Stomach (tissue), 9 donors: ENCODE data around the gene IL20RA. TPM values are rescaled to one million over a fixed set of nuclear protein-coding genes. Genes with fewer than 3 reads are reported as not detected.

Source experiments
- DNase-seq, 2 donors: peaks; one replicate each; pipeline versions ENCODE4 v3.0.0 to v3.0.0-alpha.2; 2013 to 2019
- H3K27ac ChIP-seq, 5 donors: fragments of 200-600 bp in 4 of 5; sonication (generic) in 4 of 5; one replicate each; pipeline ENCODE4 v1.5.1; 2013 to 2019; ENCODE audit warnings: mild to moderate bottlenecking in 1 of 5, moderate library complexity in 1 of 5
- H3K27me3 ChIP-seq, 3 donors: fragments of 200-600 bp; sonication (generic); one replicate each; pipeline ENCODE4 v1.5.1; 2017 to 2019; ENCODE audit warnings: mixed run types in 1 of 3
- H3K36me3 ChIP-seq, 4 donors: fragments of 200-600 bp; sonication (generic); 1 replicate in 3 of 4; 2 replicates in 1 of 4; pipeline ENCODE4 v1.5.1; 2016 to 2019
- H3K4me1 ChIP-seq, 4 donors: fragments of 200-600 bp; sonication (generic); one replicate each; pipeline ENCODE4 v1.5.1; 2016 to 2019
- H3K4me3 ChIP-seq, 4 donors: fragments of 200-600 bp; sonication (generic) in 3 of 4; one replicate each; pipeline ENCODE4 v1.5.1; 2016 to 2019; ENCODE audit warnings: mild to moderate bottlenecking in 1 of 4
- H3K9me3 ChIP-seq, 4 donors: fragments of 200-600 bp; sonication (generic); one replicate each; pipeline ENCODE4 v1.5.1; 2016 to 2019
- EP300 ChIP-seq: sonication (generic); formaldehyde crosslinking; IDR thresholded peaks from one replicate; pipeline ENCODE4 v1.6.1; 2017; ENCODE audit warnings: antibody characterized with exemption
- POLR2A ChIP-seq, 4 donors: fragments of 450-650 bp; IDR thresholded peaks; one replicate each; pipeline ENCODE4 v1.6.1; 2016; ENCODE audit warnings: antibody characterized with exemption in 4 of 4, control low read depth in 2 of 4, mild to moderate bottlenecking in 1 of 4, moderate library complexity in 1 of 4
- POLR2AphosphoS5 ChIP-seq, 3 donors: sonication (generic); formaldehyde crosslinking; IDR thresholded peaks; one replicate each; pipeline ENCODE4 v1.6.1; 2016; ENCODE audit warnings: antibody characterized with exemption in 3 of 3
- WGBS, 5 donors: extraction: QIAGEN DNeasy Blood & Tissue Kit in 3 of 5; methylation state at CpG; one replicate each; pipeline versions ENCODE4 v1.1.5 to v1.1.7; 2013 to 2018; 5-methylcytosine and 5-hydroxymethylcytosine counted together
- intact Hi-C: fragments of 100-400 bp; cut with DNase I; formaldehyde crosslinking; loops from one replicate; pipeline ENCODE4 v1.15.1; 2023; ENCODE audit warnings: low total_unique reads
- polyA plus RNA-seq, 3 donors: library from polyadenylated mRNA; stranded (reverse); fragments of 200-250 nt; gene quantifications; one replicate each; pipeline ENCODE4 v1.2.3, GENCODE V29; 2013
- total RNA-seq, 5 donors: library from RNA; depleted of rRNA; stranded (reverse); fragments of >200 nt; gene quantifications; one replicate each; pipeline versions ENCODE4 v1.1.0 to v1.2.3, GENCODE V29; 2014 to 2016
- TF ChIP-seq, protein P1 (sequence below), 7 experiments: fragments of 450-650 bp in 4 of 7; fragments of 200-600 bp in 3 of 7; sonication (generic) in 3 of 7; IDR thresholded peaks; one replicate each; pipeline ENCODE4 v1.5.1; 2016 to 2019; ENCODE audit warnings: antibody characterized with exemption in 7 of 7, control low read depth in 2 of 7, mild to moderate bottlenecking in 1 of 7
- donor health status: healthy with polysubstance abuse.
- donor health status: Bipolar disorder and iron deficiency.
- donor health status: healthy.

Gene IL20RA
- total and polyA plus RNA-seq, 8 donors: 0.45 to 38.5 (median 7.0) TPM

DNA sequence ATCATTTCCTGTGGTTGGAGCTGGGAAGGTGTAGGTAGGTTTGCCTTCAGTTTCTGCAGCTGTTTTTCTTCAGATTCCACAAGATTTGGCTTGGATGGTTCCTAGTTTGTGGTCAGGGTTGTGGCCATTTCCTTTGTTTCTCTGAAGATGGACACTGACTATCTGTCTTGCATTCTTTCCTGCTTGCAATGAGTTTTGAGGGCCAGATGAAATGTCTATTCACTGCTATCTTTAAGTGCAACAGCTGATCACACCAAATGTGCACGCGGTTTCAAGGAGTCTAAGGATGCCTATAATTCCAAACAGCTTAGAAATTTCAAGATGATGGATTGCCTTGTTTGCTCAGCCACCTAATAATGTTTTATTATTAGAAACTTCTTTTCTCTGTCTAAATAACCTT is 28.4 kb downstream of the IL20RA start:
- H3K36me3 ChIP-seq: no peaks in the 10 kb centered on the region
- H3K4me3 ChIP-seq: no peak overlapping the region
- DNase-seq: no peak
- TF ChIP-seq POLR2A (IDR thresholded peaks at IDR 0.05) (no peak), POLR2AphosphoS5 (IDR thresholded peaks at IDR 0.05) (no peak), EP300 (no peak)
- TF ChIP-seq, protein P1, sequence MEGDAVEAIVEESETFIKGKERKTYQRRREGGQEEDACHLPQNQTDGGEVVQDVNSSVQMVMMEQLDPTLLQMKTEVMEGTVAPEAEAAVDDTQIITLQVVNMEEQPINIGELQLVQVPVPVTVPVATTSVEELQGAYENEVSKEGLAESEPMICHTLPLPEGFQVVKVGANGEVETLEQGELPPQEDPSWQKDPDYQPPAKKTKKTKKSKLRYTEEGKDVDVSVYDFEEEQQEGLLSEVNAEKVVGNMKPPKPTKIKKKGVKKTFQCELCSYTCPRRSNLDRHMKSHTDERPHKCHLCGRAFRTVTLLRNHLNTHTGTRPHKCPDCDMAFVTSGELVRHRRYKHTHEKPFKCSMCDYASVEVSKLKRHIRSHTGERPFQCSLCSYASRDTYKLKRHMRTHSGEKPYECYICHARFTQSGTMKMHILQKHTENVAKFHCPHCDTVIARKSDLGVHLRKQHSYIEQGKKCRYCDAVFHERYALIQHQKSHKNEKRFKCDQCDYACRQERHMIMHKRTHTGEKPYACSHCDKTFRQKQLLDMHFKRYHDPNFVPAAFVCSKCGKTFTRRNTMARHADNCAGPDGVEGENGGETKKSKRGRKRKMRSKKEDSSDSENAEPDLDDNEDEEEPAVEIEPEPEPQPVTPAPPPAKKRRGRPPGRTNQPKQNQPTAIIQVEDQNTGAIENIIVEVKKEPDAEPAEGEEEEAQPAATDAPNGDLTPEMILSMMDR (IDR thresholded peaks at IDR 0.05): no peak
- no peak overlapping the region for H3K27ac ChIP-seq
- H3K27me3 ChIP-seq: no peaks in the 10 kb centered on the region
- intact Hi-C loops: no loop called here
- no peaks in the 10 kb centered on the region for H3K9me3 ChIP-seq
- peaks cover 0 to 4% (median 0%) of the 10 kb centered on the region in 4 donors for H3K4me1 ChIP-seq
- 44 to 69% (median 52%) methylated on average over 2 of the region's 2 CpGs for WGBS, 5 donors

DNA sequence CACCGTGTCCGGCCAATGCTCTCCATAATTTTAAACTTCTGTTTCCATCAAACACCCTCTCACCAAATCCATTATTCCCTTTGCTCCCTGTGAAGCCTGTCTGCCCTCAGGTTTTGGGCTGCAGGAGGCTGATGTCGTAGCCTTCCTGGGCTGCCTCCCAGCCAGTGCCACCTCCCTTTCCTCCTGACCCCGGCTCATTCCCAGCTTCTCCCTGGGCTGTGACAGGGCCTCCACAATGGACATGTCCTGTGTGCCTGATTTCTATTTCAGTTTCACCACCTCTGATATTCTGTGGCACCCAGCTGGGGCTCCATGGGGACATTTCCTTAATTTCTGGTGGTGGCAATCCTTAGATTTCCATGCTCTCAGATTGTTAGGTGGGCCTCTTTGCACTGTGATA is 28.8 kb downstream of the IL20RA start:
- Histone ChIP-seq H3K4me3 (no peak overlapping the region), H3K36me3 (no peaks in the 10 kb centered on the region), H3K27me3 (no peaks in the 10 kb centered on the region), H3K4me1 (peaks cover 0 to 4% (median 0%) of the 10 kb centered on the region in 4 donors), H3K9me3 (no peaks in the 10 kb centered on the region), H3K27ac (no peak overlapping the region)
- TF ChIP-seq POLR2A (IDR thresholded peaks at IDR 0.05) (no peak), EP300 (no peak), POLR2AphosphoS5 (IDR thresholded peaks at IDR 0.05) (no peak)
- TF ChIP-seq, protein P1 (IDR thresholded peaks at IDR 0.05): no peak
- no peak for DNase-seq
- WGBS, 5 donors: 68 to 74% (median 70%) methylated on average over 4 of the region's 4 CpGs
- intact Hi-C loops: no loop called here

DNA sequence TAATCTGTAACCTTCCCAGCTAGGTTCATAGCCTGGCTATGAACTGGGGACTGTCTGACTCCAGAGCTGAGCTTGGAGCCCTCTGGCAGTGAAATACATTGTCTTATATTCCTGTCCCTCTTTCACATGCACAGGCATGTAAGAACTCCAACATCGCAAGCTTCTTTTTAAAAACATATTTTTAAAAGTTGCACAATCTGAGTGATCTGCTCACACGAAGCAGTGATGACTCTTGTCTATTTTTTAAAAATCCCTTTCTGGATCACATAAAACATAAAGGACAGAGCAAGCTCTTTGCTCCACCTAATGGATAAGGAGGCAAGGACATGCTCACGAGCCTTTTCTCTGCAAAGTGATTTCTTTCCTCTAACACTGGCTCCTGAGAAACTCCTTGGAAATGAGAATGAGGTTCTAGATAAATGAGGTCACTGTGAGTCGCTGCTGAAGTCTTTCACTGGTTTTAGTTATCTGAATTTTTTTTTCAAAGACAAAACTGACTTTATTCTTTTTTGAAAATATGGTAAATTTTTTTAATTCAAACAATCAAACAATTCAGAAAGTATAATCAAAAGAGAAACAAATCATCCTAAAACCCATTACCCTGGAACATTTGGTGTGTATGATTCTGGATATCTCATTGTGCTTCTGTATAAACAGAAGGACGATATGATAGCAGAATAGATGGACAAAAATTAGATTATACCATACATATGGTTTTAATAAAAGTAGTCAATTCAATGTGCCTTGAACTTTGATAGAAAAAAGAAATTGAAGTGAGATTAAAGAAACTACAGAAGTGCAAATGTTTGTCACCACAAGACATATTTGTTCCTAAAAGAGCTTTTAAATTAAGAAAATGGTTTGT is 30.8 kb downstream of the IL20RA start:
- Histone ChIP-seq H3K27ac (no peak overlapping the region), H3K4me3 (no peak overlapping the region), H3K27me3 (no peaks in the 10 kb centered on the region), H3K9me3 (no peaks in the 10 kb centered on the region), H3K36me3 (no peaks in the 10 kb centered on the region), H3K4me1 (peaks cover 0 to 4% (median 0%) of the 10 kb centered on the region in 4 donors)
- intact Hi-C loops: no loop called here
- peak in 1 of 2 donors; percentile 71 for DNase-seq
- whole genome bisulfite sequencing, 5 donors: 24 to 31% (median 28%) methylated on average over 5 of the region's 5 CpGs
- no peak for TF ChIP-seq POLR2AphosphoS5 (IDR thresholded peaks at IDR 0.05)
- TF ChIP-seq, protein P1 (IDR thresholded peaks at IDR 0.05): peak in 5 of 7 experiments; percentile 24 to 54 (median 40)

DNA sequence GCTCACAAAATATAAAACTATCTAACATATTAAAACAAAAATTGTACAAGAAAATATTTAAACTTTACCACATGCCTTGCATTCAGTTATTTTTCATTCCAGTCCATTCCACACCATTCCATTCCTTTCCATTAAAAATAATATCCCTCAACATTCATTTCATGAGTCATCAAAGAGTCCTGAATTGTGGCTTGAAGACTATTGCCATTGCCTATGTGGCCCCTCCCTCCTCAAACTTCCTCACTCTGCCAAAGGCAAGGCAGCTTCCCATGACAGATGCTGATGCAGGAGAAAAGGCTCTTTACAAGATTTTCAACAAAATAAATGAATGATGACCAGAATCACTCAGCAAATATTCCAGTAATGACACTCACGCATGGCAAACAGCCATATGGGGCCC is 31.7 kb downstream of the IL20RA start:
- WGBS, 5 donors: 83 to 93% (median 88%) methylated on average over 1 of the region's 1 CpG
- peaks cover 0 to 7% (median 5%) of the 10 kb centered on the region in 4 donors for H3K36me3 ChIP-seq
- H3K27me3 ChIP-seq: no peaks in the 10 kb centered on the region
- no peak for TF ChIP-seq POLR2A (IDR thresholded peaks at IDR 0.05)
- no peak for TF ChIP-seq EP300
- TF ChIP-seq, protein P1 (IDR thresholded peaks at IDR 0.05): no peak
- TF ChIP-seq POLR2AphosphoS5 (IDR thresholded peaks at IDR 0.05): no peak
- intact Hi-C loops: no loop called here
- no peak overlapping the region for H3K27ac ChIP-seq
- H3K4me3 ChIP-seq: no peak overlapping the region
- H3K4me1 ChIP-seq: peaks cover 0 to 4% (median 0%) of the 10 kb centered on the region in 4 donors
- no peaks in the 10 kb centered on the region for H3K9me3 ChIP-seq
- no peak for DNase-seq
